Measurements from ENCODE around the gene ZNRF3.

ZNRF3 gene

DNA sequence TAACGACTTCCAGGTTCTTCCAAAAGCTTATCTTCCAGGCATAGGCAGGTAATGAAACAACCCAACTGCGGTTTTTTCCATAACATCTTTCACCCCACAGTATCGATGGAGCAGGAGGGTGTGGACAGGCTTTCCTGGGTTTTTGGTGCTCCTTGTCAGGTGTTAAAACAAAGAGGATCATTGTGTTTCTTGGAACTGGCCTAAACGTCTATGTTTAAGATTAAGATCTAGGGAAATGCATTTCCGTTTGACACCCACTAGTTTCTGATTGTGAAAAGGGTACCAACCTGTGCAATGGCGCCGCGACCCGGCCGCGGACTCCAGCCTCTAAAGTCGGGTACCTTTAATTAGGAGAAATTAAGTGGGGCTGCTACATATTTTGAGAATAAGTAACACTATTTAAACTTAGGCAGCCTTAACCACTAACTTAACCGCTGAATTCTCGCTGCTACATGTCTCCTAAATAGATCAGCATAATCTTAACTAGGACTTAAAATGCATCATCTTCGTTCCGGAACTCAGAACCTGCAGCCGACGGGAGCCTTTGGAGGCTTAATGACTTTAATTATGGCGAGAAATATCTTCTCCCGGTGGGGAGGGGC, 146.7 kb downstream of the ZNRF3 start (continued):
- TF ChIP-seq POU6F1 (CRISPR knock-in tag; IDR thresholded peaks at IDR 0.05; ENCODE audit: borderline replicate concordance, low read depth) (no peak), SNAI2 (CRISPR knock-in tag; IDR thresholded peaks at IDR 0.05) (no peak), BACH2 (CRISPR knock-in tag; IDR thresholded peaks at IDR 0.05; ENCODE audit: borderline replicate concordance) (no peak)

GRCh38 chr22:29030618-29031226, 147.3 kb downstream of the ZNRF3 start:
- no peak for TF ChIP-seq GLIS3 (CRISPR knock-in tag; IDR thresholded peaks at IDR 0.05)
- TF ChIP-seq OSR1 (CRISPR knock-in tag; IDR thresholded peaks at IDR 0.05): no peak
- no peak for TF ChIP-seq ZNF565 (CRISPR knock-in tag; conservative IDR thresholded peaks at IDR 0.05; ENCODE audit: low read depth)
- no peak for TF ChIP-seq PATZ1 (CRISPR knock-in tag; IDR thresholded peaks at IDR 0.05; ENCODE audit: borderline replicate concordance)
- TF ChIP-seq TOX (CRISPR knock-in tag; IDR thresholded peaks at IDR 0.05; ENCODE audit: borderline replicate concordance): no peak
- no peak for TF ChIP-seq ZNF8 (CRISPR knock-in tag; IDR thresholded peaks at IDR 0.05)
- TF ChIP-seq BACH2 (CRISPR knock-in tag; IDR thresholded peaks at IDR 0.05; ENCODE audit: borderline replicate concordance): no peak
- TF ChIP-seq ESRRG (CRISPR knock-in tag; IDR thresholded peaks at IDR 0.05): no peak
- ATAC-seq: peak; percentile 82

DNA sequence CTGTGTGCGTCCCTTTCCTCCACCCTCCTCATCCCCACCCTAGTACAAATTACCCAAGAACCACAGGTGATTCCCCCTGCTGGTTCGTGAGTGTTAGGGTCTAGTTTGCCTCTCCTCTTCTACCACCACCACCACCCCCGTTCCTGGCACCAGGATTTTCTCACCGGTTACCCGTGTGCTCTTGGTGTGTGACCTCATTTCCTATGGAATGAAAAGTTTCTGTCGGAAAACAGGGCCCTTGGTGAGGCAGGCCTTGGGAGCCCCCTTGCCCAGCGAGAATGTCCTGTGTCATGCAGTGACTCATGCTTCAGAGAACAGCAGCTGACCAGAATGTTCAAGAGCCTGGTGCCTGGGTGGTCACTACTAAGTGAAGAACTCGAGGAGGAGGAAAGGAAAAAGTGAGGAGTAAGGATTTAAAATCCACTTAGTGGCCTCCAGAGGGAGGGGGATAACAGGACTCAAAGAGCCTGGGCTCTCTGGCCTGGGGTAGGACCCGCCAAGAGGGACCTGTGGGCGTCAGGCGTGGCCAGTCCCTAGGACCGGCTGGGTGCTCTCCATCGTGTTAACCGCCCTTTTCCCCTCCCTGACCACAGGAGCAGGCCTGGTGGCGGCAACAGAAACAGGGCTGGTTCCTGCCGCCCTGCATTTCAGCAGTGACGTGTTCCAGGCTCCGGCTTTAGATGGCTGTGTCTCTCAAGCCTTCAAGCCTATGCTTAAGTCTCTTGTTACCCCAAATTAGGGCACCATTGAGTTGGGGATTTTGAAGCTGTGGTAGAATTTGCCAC, 148.0 kb downstream of the ZNRF3 start:
- TF ChIP-seq CSRNP3 (CRISPR knock-in tag; IDR thresholded peaks at IDR 0.05): no peak
- 0 out of 2 replicates have a peak, but pooled peaks have one; percentile 47 for TF ChIP-seq PATZ1 (CRISPR knock-in tag; IDR thresholded peaks at IDR 0.05; ENCODE audit: borderline replicate concordance)
- no peak for TF ChIP-seq RARB (CRISPR knock-in tag; IDR thresholded peaks at IDR 0.05)
- TF ChIP-seq ISL1 (CRISPR knock-in tag; IDR thresholded peaks at IDR 0.05): 0 out of 2 replicates have a peak, but pooled peaks have one; percentile 26
- no peak for TF ChIP-seq ZNF565 (CRISPR knock-in tag; conservative IDR thresholded peaks at IDR 0.05; ENCODE audit: low read depth)
- TF ChIP-seq CSDC2 (CRISPR knock-in tag; IDR thresholded peaks at IDR 0.05): no peak
- TF ChIP-seq CREB5 (CRISPR knock-in tag; IDR thresholded peaks at IDR 0.05; ENCODE audit: low read depth): peak; percentile 55; the same call in 1 of the 2 replicates
- TF ChIP-seq PPARA (CRISPR knock-in tag; IDR thresholded peaks at IDR 0.05; ENCODE audit: borderline replicate concordance): no peak
- TF ChIP-seq TCF4 (CRISPR knock-in tag; IDR thresholded peaks at IDR 0.05; ENCODE audit: borderline replicate concordance): no peak
- TF ChIP-seq ZFP3 (CRISPR knock-in tag; IDR thresholded peaks at IDR 0.05): no peak
- peak; percentile 86 for ATAC-seq

All from SK-N-SH treated with all-trans-retinoic acid at 6 μM for 48 hours (cell line).